ENCODE data around the gene VAMP1.
"Not testable (repeated sequence)": the region's sequence is repeated elsewhere in the genome, so short reads cannot be mapped to it uniquely, and the experiment has no call there.

Gene VAMP1, protein sequence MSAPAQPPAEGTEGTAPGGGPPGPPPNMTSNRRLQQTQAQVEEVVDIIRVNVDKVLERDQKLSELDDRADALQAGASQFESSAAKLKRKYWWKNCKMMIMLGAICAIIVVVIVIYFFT

DNA sequence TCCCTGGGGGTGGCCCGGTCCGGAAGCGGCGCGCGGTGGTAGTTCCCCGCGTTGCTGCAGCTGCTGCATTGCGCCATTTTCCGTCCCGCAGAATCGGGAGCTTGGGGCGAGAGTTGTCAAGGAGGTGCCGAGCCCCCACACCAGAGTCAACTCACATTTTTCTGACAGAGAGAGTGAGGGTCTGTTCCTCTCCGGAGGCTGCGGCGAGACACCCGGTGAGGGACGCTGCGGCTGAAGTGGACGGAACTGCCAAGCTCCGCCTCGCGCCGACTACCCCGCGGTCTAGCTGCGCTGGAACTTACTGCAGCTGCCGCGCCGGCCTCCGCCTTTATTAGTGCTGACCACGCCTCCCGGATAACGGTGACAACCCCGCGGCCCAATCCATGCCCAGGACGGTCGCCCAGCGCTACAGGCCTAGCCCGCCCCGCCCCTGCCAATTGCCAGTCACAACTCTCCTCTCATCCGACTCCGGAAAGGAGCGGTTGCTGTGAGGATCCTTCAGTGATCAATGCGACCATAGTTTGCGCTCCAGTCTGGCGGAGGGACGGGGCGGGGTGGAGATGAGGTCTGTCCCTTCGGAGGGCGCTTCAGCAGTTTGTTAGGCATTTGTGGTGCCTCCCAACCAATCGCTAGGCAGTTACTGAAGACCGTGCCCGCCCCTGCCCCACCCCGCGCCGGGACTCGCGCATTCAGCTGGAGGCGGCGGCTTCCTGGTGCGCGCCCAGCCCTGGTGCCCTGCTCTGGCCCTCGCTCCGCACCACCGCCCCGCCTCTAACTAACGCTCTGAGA lies at the start of gene VAMP1:
Gene VAMP1 (minus strand): TSS at position 303 of the 789 bp plus-strand sequence. CDS start 146 bp downstream, at position 157.
- ATAC-seq, result peak; percentile 93 to 96

- ATAC-seq, result no peak
Measured at GRCh38 chr12:6520186-6520585, 49.7 kb upstream of the VAMP1 start.

- ATAC-seq, result no peak
Measured at GRCh38 chr12:6508087-6508486, 37.6 kb upstream of the VAMP1 start.

DNA sequence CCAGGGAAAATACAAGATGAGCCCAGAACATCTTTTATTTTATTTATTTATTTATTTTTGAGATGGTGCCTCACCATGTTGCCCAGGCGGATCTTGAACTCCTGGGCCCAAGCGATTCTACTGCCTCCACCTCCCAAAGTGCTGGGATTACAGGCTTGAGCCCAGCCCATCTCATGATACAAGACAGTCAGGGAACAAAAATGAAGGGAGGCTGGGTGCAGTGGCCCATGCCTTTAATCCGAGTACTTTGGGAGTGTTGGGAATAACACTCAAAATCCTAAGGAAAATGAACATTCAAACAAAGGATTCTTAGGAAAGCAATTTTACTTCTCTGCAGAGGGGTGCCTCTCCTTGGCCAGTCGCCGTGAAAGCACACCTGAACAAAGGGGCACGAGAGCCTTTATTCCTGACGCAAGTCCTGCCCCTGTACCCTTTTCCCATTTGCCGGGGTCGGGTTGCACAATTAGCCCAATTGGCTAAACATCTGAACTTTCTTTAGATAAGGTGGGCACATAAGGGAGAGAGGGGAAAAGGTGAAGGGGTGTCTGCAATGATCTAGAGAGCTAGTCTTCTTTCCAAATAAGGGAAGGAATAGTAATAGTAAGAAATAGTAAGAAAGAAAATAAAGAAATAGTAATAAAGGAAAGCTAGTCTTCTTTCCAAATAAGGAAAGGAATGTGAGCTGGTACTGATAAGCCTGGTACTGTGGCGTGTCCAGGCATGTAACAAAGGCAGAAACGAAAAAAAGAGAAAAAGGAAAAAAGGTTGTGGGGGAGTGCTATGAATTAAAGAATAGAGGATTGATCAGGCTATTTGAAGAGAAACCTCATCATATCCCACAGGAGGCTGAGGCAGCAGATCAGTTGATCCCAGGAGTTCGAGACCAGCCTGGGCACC lies 36.9 kb upstream of the VAMP1 start:
- no peak for ATAC-seq

DNA sequence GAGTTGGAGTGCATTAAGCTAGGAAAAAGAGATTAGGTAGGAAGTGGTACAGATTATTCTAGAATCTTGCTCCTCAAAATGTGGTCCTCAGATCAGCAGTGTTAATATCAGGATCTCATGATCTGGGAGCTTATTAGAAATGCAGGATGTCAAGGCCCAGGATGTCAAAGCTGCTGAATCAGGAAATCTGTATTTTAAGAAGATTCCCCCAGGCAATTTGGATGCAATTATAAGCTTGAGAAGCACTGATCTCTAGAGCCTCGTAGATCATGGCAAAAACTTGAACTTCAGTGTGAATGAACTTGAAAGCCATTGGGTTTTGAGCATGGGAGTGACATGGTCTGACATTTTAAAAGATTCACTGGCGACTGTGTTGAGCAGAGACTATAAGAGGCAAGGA lies 30.0 kb upstream of the VAMP1 start:
- ATAC-seq, result no peak

DNA sequence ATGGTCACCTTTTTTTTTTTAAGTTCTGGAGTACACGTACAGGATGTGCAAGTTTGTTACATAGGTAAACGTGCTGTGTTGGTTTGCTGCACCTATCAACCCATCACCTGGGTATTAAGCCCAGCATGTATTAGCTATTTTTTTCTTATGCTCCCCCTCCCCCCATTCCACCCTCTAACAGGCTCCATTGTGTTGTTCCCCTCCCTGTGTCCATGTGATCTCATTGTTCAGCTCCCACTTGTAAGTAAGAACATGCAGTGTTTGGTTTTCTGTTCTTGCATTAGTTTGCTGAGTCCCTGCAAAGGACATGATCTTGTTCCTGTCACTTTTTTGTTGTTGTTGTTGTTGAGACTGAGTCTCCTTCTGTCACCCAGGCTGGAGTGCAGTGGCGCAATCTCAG lies 26.8 kb upstream of the VAMP1 start:
- ATAC-seq, result not testable (repeated sequence)

- ATAC-seq, result no peak
Measured at GRCh38 chr12:6494968-6495367, 24.5 kb upstream of the VAMP1 start.

GRCh38 chr12:6494258-6494743 lies 23.8 kb upstream of the VAMP1 start:
- ATAC-seq, result peak in 1 of 2 donors; percentile 29

GRCh38 chr12:6493497-6494257 lies 23.2 kb upstream of the VAMP1 start, which contains the start of gene NCAPD2:
Gene NCAPD2, plus strand, starts transcription at chr12:6494102. Its CDS starts 997 bp downstream, at chr12:6495099.
- peak; percentile 89 to 92 for ATAC-seq

DNA sequence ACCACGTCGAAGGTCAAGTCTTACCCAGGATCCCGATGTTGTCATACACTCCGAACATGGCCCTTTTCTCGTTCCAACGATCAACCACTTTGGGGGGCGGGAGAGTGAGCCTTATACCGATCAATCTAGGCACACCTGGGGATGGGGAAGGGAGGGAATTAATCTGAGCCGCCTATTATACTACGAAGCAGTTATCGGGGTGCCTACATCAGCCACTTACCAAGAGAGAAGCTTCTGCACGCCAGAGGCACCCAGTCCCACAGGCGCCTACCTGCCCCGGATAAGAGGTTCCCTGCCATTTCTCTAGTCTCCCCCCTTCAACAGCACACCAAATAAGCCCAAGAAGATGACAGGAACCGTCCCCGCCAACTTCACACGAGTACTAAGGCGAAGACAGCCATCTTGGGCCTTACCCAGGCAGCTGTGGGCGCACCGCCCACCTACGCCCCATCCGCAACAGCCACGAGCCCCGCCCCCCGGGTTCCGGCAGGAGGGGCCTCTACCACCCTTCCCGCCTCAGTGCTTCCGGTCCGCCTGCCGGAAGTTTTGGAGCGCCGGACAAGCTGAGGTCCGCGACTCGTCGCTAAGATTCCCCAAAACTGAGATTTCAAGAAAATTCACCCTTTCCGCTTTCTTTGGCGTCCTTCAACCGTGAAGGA lies 22.5 kb upstream of the VAMP1 start, which contains the start of gene MRPL51:
Gene MRPL51 (minus strand): TSS at position 425 of the 659 bp plus-strand sequence. CDS start 126 bp downstream, at position 299.
- ATAC-seq, result peak; percentile 81 to 86

GRCh38 chr12:6490673-6491072 lies 20.2 kb upstream of the VAMP1 start:
- ATAC-seq, result not testable (repeated sequence)

- ATAC-seq, result no peak
Measured at GRCh38 chr12:6489449-6489848, 19.0 kb upstream of the VAMP1 start.

DNA sequence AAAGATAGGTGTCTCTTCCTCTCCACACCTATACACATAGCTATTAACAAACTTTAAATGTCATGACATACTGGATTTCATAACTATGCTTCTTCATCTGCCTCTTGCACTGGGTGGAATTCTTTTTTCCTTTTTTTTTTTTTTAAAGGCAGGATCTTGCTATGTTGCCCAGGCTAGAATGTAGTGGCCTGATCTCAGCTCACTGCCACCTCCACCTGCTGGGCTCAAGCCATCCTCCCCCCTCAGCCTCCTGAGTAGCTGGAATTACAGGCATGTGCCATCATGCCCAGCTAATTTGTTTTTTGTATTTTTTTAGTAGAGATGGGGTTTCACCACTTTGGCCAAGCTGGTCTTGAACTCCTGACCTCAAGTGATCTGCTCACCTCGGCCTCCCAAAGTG lies 17.8 kb upstream of the VAMP1 start:
- no peak for ATAC-seq

- ATAC-seq, result no peak
Measured at GRCh38 chr12:6478416-6478815, 7.9 kb upstream of the VAMP1 start.

- not testable (repeated sequence) for ATAC-seq
Measured at GRCh38 chr12:6477601-6478377, 7.3 kb upstream of the VAMP1 start.

- ATAC-seq, result no peak
Measured at GRCh38 chr12:6476489-6476888, 6.0 kb upstream of the VAMP1 start.

DNA sequence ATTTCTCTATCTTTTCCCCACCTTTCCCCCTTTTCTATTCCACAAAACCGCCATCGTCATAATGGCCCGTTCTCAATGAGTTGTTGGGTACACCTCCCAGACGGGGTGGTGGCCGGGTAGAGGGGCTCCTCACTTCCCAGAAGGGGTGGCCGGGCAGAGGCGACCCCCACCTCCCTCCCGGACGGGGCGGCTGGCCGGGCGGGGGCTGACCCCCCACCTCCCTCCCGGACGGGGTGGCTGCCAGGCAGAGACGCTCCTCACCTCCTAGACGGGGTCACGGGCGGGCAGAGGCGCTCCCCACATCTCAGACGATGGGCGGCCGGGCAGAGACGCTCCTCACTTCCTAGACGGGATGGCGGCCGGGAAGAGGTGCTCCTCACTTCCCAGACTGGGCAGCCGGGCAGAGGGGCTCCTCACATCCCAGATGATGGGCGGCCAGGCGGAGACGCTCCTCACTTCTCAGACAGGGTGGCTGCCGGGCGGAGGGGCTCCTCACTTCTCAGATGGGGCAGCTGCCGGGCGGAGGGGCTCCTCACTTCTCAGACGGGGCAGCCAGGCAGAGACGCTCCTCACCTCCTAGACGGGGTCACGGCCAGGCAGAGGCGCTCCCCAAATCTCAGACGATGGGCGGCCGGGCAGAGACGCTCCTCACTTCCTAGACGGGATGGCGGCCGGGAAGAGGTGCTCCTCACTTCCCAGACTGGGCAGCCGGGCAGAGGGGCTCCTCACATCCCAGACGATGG lies 4.9 kb upstream of the VAMP1 start:
- not testable (repeated sequence) for ATAC-seq

GRCh38 chr12:6472491-6472890 lies 2.0 kb upstream of the VAMP1 start:
- no peak for ATAC-seq

DNA sequence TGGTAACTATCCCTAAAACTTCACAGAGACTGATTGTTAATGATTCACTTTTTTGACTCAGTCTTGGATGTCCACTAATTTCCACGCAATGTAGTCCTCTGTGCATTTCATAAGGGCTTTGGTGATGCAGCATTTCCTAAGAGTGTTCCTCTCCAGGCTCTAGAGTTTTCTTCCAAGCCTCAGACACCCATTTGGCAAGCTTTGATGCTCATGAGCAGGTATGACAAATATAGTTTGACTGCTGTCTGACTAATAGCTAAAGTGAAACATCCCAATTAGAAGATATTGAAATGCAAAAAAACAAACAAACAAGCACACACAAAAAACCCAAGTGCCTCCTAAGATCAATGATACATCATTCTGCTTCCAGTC lies 1.5 kb upstream of the VAMP1 start:
- no peak for ATAC-seq
